ENCODE measurements around the gene PPM1M. TPM values are rescaled to one million over a fixed set of nuclear protein-coding genes. Genes with fewer than 3 reads are reported as not detected.
A peak's percentile ranks its signal among the peaks of the same experiment; 100 is the strongest.

The PPM1M gene
- total RNA-seq, 1 donor = 20.3 TPM

DNA sequence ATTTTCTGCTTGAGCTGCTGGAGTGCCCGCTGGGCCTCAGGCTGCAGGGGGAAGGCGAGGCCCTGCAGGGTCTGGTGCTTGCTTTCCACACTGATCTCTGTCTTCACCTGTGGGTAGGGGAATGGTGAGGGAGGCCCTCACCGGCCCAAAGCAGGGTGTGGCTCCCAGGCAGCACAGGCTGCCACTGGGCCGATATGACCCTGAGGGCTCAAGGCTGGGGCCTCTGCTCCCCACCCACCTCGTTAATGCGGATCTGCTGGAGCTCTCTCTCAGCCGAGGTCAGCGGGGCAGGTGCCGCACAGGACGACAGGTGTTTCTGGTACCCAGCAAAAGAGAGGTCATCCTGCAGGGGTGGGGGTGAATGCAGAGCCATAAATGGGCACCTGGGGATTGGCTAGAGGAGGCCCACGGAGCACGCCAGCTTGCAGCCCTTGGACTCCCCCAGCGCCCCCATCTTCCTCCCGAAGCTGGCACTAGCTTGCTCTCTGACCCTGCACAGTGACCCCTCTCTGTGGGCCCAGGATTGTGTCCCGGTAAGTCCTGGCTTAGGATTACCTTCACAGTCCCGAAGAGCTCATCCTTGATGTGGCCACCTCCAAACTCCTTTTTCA lies 14.6 kb upstream of the PPM1M start:
- DNase-seq (ENCODE audit: low read depth) = no peak
- no peak overlapping the region for H3K4me3 ChIP-seq (ENCODE audit: low read depth, low read length)
- TF ChIP-seq, protein P1, sequence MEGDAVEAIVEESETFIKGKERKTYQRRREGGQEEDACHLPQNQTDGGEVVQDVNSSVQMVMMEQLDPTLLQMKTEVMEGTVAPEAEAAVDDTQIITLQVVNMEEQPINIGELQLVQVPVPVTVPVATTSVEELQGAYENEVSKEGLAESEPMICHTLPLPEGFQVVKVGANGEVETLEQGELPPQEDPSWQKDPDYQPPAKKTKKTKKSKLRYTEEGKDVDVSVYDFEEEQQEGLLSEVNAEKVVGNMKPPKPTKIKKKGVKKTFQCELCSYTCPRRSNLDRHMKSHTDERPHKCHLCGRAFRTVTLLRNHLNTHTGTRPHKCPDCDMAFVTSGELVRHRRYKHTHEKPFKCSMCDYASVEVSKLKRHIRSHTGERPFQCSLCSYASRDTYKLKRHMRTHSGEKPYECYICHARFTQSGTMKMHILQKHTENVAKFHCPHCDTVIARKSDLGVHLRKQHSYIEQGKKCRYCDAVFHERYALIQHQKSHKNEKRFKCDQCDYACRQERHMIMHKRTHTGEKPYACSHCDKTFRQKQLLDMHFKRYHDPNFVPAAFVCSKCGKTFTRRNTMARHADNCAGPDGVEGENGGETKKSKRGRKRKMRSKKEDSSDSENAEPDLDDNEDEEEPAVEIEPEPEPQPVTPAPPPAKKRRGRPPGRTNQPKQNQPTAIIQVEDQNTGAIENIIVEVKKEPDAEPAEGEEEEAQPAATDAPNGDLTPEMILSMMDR (IDR thresholded peaks at IDR 0.05; ENCODE audit: insufficient read depth, low read depth, low read length) = no peak

DNA sequence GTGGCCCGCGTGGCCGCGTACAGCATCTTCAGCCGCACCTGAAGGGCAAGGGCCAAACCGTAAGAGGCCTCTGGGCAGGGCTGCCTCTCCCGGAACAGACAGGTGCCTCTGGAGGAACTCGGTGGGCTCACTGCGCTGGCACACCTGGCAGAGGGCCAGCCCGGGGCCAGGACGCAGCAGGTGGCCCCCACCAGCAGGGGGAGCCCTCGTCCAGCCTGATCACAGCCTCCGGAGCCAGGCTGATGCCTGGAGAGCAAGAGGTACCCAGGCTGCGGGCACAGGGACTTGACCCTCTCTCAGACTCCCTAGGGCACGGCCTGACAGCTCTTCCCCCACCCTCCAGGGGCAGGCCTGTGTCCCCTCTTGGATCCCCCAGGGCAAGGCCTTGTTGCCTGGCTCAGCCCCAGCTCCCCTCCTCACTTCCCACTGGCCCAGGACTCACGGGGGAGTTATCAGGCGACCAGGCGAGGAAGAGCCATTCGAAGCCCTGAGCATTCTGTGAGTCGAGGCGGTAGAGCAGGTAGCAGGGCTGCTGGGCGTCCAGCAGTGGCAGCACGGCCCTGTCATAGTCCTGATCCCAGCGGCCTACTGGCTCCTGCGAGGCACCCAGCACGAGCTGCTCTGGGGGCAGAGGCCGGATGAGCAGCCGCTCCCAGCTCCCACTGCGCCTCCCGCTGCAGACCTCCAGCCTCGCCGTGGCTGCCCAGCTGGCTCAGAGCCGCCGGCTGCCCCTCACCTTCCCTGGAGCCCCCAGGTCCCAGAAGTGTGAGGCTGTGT lies 13.9 kb upstream of the PPM1M start:
- TF ChIP-seq, protein P1 (IDR thresholded peaks at IDR 0.05; ENCODE audit: insufficient read depth, low read depth, low read length) = peak; percentile 81
- no peak overlapping the region for H3K4me3 ChIP-seq (ENCODE audit: low read depth, low read length)
- DNase-seq (ENCODE audit: low read depth) = peak; percentile 51

DNA sequence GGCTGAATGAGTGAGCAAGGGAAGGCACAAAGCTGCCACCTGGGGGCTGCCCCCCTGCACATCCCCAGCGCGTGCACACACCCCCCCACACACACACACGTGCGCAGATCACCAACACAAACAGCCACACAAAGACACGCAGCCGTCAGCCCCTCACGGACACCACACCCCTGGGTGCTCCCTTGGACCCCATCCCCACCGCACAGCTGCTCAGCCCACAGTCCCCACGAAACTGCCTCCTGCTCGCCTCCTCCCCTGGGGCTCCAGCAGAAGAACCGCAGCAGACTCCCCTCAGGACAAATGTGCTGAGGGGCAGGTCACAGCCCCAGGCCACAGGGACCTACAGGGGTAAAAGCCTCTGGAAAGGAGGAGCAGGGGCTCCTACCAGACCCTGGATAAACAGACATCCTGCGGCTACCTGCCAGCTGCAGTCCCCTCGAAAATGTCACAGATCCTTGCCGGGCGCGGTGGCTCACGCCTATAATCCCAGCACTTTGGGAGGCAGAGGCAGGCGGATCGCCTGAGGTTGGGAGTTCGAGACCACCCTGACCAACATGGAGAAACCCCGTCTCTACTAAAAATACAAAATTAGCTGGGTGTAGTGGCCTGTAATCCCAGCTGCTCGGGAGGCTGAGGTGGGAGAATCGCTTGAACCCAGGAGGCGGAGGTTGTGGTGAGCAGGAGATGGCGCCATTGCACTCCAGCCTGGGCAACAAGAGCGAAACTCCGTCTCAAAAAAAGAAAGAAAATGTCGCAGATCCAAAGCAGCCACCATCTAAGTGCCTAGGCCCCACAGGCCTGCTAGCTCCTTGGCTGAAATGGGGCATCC lies 13.1 kb upstream of the PPM1M start:
- no peak for DNase-seq (ENCODE audit: low read depth)
- TF ChIP-seq, protein P1 (IDR thresholded peaks at IDR 0.05; ENCODE audit: insufficient read depth, low read depth, low read length) = no peak
- H3K4me3 ChIP-seq (ENCODE audit: low read depth, low read length) = no peak overlapping the region

DNA sequence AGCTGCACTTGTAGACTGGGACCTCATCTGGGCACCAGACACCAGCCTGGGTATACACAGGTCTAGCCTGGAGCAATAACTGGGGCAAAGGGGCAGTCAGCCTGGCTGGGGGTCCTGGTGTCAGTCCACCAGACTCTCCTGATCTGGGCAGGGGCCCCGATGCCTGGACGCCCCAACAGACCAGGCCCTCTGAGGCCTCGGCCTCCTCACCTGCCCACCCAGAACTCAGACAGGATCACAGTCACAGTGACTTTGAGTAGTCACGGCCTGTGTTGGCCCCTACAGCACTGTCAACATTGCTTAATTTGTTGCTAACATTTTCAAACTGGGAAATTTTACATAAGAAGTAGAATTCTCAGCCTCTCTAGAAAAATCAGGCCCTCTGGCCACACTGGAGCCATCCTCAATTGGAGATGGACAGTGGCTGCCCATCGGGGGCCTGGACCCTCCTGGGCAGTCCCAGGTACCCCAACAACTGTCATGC lies 12.4 kb upstream of the PPM1M start:
- TF ChIP-seq, protein P1 (IDR thresholded peaks at IDR 0.05; ENCODE audit: insufficient read depth, low read depth, low read length) = no peak
- no peak for DNase-seq (ENCODE audit: low read depth)
- no peak overlapping the region for H3K4me3 ChIP-seq (ENCODE audit: low read depth, low read length)

DNA sequence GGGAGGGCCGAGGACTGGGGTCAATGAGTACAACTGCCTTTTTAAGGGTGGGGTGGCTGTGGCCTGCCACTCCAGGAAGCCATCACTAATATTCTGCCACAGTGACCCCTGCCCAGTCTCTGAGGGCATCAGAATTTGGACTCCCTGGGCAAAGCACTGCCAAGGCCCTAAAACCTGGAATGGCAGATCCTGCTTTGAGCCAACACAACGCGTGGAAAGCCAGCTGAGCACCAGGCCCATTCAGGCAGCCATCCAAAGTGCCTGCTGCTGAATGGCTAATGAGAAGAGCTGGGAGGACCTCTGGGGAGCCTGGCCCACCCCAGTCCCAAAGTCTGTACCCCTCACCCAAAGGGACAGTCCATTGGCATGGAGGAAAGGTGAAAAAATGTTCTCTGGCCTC lies 11.6 kb upstream of the PPM1M start:
- DNase-seq (ENCODE audit: low read depth) = no peak
- no peak overlapping the region for H3K4me3 ChIP-seq (ENCODE audit: low read depth, low read length)
- TF ChIP-seq, protein P1 (IDR thresholded peaks at IDR 0.05; ENCODE audit: insufficient read depth, low read depth, low read length) = no peak

DNA sequence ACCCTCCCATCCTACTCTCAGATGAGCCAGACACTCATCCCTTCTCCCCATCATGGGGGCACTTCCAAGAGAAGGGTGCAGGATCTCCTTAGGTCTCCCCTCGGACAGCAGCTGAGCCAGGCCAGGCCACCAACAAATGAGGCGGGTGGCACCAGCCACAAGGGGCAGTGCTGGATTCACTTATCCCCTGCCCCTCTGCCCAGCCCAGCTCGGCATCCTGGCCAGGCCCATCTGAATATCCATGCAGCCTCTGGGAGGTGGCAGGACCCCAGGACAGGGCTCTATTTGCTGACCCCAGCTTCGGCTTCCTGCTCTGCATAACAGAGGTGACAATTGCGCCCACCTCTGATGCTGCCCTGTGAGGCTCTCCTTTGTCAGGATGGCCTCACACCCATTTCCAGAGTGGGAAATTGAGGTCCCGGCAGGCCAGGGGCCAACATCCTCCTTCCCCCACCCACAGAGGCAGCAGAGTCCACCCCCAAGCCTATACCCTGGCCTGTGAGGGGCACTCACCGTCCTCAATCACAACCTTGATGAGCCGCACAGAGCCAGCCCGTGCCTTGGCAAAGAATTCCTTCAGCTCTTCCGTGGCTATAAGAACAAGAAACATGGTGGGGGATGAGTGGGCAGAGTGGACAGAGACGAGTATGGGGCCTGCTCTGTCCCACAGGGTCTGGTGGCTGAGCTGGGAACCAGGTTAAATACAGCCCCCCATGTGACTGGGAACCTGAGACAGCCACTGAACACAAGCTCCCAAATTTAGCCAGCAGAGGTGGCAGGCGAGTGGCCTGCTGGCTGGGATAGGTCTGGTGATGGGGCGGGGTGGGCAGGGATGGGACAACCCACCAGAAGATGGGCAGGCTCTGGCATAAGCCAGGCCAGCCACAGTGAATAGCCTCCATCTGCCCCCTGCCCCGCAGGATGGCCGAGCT lies 10.8 kb upstream of the PPM1M start:
- H3K4me3 ChIP-seq (ENCODE audit: low read depth, low read length) = no peak overlapping the region
- DNase-seq (ENCODE audit: low read depth) = no peak
- TF ChIP-seq, protein P1 (IDR thresholded peaks at IDR 0.05; ENCODE audit: insufficient read depth, low read depth, low read length) = no peak

Measured in fibroblast of villous mesenchyme (primary cell).